GM18511 (cell line): ENCODE measurements around the gene COQ8A.
"Not testable (repeated sequence)": the region's sequence is repeated elsewhere in the genome, so short reads cannot be mapped to it uniquely, and the experiment has no call there.

Experiments
- ATAC-seq: cut with Tn5 transposase; IDR thresholded peaks from one replicate; pipeline ENCODE4 v1.9.1; 2021; ENCODE audit warnings: mild to moderate bottlenecking, moderate library complexity; ENCODE audit not compliant: unreplicated experiment

The COQ8A gene

GRCh38 chr1:226983247-226983991 is 43.3 kb downstream of the COQ8A start:
- ATAC-seq, result no peak

GRCh38 chr1:226983992-226984364 is 43.9 kb downstream of the COQ8A start:
- no peak for ATAC-seq

GRCh38 chr1:226984521-226985238 is 44.6 kb downstream of the COQ8A start:
- no peak for ATAC-seq

DNA sequence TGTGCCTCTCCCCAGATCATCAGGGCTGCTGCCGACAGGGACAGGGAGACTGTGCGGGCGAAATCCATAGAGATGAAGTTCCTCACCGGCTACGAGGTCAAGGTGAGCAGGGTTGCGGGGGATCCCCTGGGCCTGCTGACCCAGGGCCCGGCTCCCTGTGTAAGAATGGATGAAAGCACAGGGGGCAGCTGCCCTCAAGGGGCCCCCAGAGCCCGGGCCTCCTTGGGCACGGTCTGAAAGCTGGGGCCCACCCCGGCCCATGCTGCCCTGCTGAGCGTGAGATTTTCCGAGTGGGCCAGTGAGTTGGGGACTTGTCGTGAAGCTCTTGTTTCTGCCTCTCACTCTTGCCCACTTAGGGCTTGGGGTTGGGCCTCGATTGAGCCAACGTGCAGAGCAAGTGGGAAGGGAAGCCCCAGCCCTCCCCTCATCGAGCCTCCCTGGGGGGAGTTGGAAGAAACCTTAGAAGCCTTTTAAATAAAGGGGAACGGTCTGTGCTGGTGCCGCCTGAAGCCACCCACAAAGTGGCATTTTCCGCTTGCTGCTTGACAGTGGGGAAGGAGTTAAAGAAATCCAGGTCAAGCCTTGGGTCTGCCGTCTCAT is 45.2 kb downstream of the COQ8A start:
- ATAC-seq, result no peak

GRCh38 chr1:226985839-226986463 is 45.9 kb downstream of the COQ8A start:
- ATAC-seq, result no peak

DNA sequence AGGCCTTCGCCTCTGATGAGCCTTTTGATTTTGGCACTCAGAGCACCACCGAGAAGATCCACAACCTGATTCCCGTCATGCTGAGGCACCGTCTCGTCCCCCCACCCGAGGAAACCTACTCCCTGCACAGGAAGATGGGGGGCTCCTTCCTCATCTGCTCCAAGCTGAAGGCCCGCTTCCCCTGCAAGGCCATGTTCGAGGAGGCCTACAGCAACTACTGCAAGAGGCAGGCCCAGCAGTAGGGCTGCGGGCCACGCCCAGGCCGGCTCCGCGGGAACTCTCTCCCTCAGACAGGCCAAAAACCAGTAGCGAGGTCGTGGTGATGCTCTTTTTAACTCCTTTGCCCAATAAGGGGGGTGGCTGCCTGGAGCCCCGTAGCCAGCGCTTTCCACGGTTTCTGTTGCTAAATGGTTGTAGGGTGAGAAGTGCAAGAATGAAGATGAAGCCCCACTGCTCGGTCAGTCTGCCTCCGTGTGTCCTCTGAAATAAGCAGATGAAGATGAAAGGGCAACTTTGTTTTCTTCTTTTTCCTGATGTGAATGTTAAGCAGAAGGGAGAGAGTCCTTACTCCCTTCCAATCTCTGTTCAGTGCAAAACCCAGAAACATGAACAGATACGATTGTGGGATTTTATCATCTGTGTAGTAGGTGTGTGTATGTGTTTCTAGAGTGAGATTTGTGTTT is 46.5 kb downstream of the COQ8A start:
- no peak for ATAC-seq

GRCh38 chr1:226987179-226987536 is 47.1 kb downstream of the COQ8A start:
- ATAC-seq, result no peak

DNA sequence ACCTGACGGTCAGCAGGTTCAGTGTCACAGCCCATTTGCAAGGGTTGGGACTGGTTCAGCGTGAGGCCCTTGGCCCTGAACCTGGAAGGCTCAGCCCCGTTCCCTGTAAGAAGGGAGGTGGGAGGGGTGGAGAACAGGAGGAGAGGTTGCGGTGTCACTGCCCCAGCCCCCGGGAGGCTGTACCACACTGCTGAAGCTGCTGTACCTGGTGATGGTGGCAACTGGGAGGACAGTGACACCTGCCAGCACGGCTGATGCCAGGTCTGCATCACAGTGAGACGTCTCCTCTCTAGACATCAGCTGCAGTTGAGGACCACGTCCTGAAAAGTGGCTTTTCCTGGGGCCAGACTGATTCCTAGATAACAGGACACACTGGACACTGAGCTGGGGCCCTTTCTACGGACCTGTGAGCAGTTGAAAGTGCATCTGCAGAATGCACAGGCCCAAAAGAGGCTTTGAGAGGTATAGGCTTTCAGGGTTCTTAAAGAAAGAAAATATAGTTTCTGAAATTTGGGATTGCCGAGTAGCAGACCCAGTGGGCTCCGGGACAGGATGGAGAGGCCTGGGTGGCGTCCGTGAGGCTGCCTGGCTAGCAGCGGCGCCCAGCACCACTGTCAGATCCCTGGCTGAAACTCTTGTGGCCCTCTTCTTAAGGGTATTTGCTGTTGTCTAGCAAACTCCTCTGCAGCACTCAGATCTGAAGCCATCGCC is 47.7 kb downstream of the COQ8A start:
- no peak for ATAC-seq

GRCh38 chr1:226988334-226988666 is 48.2 kb downstream of the COQ8A start:
- ATAC-seq, result no peak

DNA sequence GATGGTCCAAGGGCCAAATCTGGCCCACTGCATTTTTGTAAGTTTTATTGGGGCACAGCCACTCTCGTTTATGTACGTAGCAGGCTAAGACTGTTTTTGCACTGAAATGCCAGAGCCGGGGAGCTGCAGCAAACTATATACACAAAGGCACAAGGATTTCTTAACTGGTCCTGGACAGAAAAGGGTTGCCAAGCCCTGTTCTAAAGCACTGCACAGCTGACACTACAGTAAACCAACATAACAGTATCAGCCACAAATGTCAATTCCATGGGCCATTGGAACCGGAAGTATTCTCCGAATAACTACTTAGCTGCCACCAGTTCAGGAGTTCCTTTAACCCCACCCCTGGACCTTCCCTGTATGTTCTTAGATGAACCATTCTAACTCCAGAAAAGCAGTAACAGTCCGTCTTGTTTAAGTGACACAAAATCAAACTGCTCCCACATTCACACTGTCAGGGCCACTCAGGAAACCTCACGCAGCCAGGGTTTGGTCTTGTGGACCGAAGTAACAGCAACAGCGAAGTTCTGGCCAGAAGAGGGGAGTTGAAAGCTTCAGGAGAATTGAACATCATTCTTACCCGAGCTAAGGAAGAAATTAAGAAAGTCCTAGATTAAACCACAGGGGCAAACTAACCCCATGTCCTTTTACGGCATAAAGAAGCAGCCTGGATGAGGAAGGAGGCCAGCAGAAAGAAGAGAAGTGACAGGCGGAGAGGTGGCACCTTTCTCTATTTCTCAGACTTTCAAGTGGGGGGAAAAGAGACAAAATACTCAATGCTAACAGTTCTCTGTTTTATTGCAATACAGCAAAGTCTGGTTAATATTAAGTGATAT is 49.2 kb downstream of the COQ8A start:
- no peak for ATAC-seq

DNA sequence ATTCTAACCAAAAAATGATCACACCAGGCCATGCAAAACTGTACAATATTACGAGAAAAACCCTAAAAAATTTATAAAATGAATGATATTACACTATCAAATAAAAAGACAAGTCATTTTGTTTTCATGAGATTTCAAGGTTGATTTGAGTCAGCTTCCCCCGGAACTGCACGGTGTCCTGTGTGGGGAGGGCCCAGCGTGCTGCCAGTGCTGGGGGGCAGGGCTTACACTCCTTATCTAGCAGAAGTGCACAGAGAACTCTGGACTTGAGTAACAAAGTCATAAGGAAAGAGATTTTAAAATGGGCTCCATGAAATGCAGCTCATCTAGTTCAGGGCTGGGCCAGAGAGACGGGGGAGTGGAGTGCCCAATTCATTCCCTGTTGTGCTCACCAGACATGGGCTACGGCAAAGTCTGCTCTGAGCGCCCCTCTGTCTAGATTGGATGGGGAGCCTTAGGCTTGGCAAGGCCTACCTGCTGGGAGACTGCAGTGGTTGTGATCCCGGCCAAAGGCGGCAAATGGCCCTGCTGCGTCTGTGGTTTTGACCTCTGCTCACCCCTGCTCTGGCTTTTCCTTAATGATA is 50.1 kb downstream of the COQ8A start:
- peak; percentile 87 for ATAC-seq

DNA sequence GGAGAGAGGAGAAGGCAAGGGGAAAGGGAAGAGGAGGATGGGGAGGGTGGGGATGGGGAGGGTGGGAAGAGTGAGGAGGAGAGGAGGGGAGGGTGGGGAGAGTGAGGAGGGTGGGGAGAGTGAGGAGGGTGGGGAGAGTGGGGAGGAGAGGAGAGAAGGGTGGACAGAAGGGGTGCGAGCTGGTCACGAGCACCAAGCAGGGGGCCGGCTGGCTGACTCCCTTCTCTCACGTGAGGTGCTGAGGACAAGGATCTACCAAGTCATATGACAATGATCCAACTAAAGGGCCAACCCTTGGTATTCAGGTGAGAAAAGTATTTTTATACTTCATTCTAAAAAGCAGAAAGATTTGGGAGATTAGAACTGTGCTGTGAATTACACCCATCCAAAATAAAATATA is 51.8 kb downstream of the COQ8A start:
- no peak for ATAC-seq

GRCh38 chr1:226993814-226994585 is 53.9 kb downstream of the COQ8A start:
- ATAC-seq, result no peak

DNA sequence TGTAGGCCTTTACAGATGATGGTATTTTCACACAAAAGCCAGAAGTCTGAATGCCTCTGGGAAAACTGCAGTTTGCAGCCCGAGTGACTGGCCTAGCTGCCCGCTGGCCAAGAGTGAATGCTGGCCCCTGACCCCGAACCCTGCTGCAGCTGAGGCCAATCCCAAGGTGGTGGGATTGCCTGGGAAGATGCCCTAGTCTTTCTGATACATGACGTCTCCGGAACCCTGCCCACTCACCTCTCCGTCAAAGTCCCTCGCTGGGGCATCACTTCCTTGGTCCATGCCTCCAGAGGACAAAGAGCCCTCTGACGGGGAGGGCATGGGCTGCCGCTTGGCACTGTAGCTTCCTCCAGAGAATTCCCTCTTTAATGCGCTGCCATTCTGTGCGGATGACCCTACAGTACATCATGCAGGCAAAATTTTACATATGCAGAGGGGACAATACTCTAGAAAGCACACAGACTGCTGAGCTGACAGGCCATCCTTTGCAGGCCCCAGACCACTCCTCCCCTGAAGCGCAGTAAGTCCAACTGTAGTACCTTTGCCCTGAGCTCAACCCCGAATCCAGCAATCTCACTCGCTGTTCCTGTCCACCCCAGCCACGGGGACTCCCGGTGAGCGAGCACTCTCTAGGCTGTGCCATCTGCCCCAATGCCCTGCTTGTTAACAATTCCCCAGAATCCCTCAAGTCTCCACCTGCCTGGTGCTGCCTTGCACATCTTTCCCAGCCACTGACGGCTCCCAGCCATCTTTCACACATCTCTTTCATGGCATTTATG is 54.7 kb downstream of the COQ8A start:
- no peak for ATAC-seq

GRCh38 chr1:226995365-226996332 is 55.6 kb downstream of the COQ8A start:
- peak; percentile 98 for ATAC-seq

DNA sequence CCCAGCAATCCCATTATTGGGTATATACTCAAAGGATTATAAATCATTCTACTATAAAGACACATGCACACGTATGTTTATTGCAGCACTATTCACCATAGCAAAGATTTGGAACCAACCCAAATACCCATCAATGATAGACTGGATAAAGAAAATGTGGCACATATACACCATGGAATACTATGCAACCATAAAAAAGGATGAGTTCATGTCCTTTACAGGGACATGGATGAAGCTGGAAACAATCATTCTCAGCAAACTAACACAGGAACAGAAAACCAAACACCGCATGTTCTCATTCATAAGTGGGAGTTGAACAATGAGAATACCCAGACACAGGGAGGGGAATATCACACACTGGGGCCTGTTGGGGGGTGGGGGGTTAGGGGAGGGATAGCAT is 59.5 kb downstream of the COQ8A start:
- ATAC-seq, result not testable (repeated sequence)
